WTC11 (cell line): Measurements from ENCODE around the gene MEX3D. TPM values are rescaled to one million over a fixed set of nuclear protein-coding genes. Genes with fewer than 3 reads are reported as not detected.
A peak's percentile ranks its signal among the peaks of the same experiment; 100 is the strongest.

Experiments
- ATAC-seq: fragments of 200-7000 bp; cut with Tn5 transposase; 2 replicates; pipeline ENCODE4 v1.10.0; 2021; ENCODE audit warnings: mild to moderate bottlenecking, moderate library complexity
- CTCF ChIA-PET: fragments of 300-600 bp; sonication (Branson Sonifier 250); formaldehyde crosslinking; loops from one replicate; lab custom pipeline; 2021; ENCODE audit warnings: antibody characterized with exemption; lab: Charles Lee
- POLR2A ChIA-PET: fragments of 350-600 bp; sonication (Branson Sonifier 250); formaldehyde crosslinking; loops from one replicate; lab custom pipeline; 2021; ENCODE audit warnings: antibody characterized with exemption; lab: Charles Lee
- DNase-seq: peaks from one replicate; pipeline ENCODE4 v3.0.0; 2021; ENCODE audit warnings: low spot score
- H3K27ac Mint-ChIP-seq: 2 replicates; pipeline ENCODE4 v1.8.0; 2021; ENCODE audit warnings: mixed read lengths
- H3K27me3 Mint-ChIP-seq: 2 replicates; pipeline ENCODE4 v1.8.0; 2021; ENCODE audit warnings: low read depth, mild to moderate bottlenecking, moderate library complexity, mixed read lengths
- H3K36me3 Mint-ChIP-seq: 2 replicates; pipeline ENCODE4 v1.8.0; 2021; ENCODE audit warnings: mixed read lengths
- H3K4me1 Mint-ChIP-seq: 2 replicates; pipeline ENCODE4 v1.8.0; 2022; ENCODE audit warnings: mixed read lengths
- H3K4me3 Mint-ChIP-seq: 2 replicates; pipeline ENCODE4 v1.8.0; 2021; ENCODE audit warnings: mild to moderate bottlenecking, moderate library complexity, mixed read lengths
- H3K9me3 Mint-ChIP-seq: 2 replicates; pipeline ENCODE4 v1.8.0; 2021; ENCODE audit warnings: mixed read lengths
- CBFB ChIP-seq: sonication (generic); formaldehyde crosslinking; IDR thresholded peaks from 2 replicates; pipeline ENCODE4 v1.8.1; 2022; ENCODE audit warnings: mild to moderate bottlenecking, low read depth, missing genetic modification reagents
- CREM ChIP-seq: sonication (generic); formaldehyde crosslinking; IDR thresholded peaks from 2 replicates; pipeline ENCODE4 v1.8.1; 2022; ENCODE audit warnings: mild to moderate bottlenecking, missing genetic modification reagents, moderate library complexity
- ETV6 ChIP-seq: sonication (generic); formaldehyde crosslinking; IDR thresholded peaks from 2 replicates; pipeline ENCODE4 v1.8.1; 2022; ENCODE audit warnings: mild to moderate bottlenecking, missing genetic modification reagents
- FOXP1 ChIP-seq: sonication (generic); formaldehyde crosslinking; IDR thresholded peaks from 2 replicates; pipeline ENCODE4 v1.8.0; 2022; ENCODE audit warnings: missing genetic modification reagents, mild to moderate bottlenecking, moderate library complexity, borderline replicate concordance
- GABPB1 ChIP-seq: sonication (generic); formaldehyde crosslinking; IDR thresholded peaks from 2 replicates; pipeline ENCODE4 v1.8.1; 2023; ENCODE audit warnings: mild to moderate bottlenecking, missing genetic modification reagents
- NFYB ChIP-seq: sonication (generic); formaldehyde crosslinking; conservative IDR thresholded peaks from 2 replicates; pipeline ENCODE4 v1.8.0; 2022; ENCODE audit warnings: low read depth, missing genetic modification reagents
- PRRX2 ChIP-seq: fragments of 250-450 bp; sonication (Bioruptor Pico); IDR thresholded peaks from 2 replicates; pipeline ENCODE4 v1.8.0; 2021; ENCODE audit warnings: mild to moderate bottlenecking
- RORB ChIP-seq: fragments of 250-450 bp; sonication (Bioruptor Pico); IDR thresholded peaks from 2 replicates; pipeline ENCODE4 v1.9.0; 2021; ENCODE audit warnings: mild to moderate bottlenecking
- SP1 ChIP-seq: sonication (generic); formaldehyde crosslinking; conservative IDR thresholded peaks from 2 replicates; pipeline ENCODE4 v1.8.1; 2022; ENCODE audit warnings: missing genetic modification reagents
- TEAD1 ChIP-seq: sonication (generic); formaldehyde crosslinking; IDR thresholded peaks from 2 replicates; pipeline ENCODE4 v1.8.0; 2022; ENCODE audit warnings: mild to moderate bottlenecking, missing genetic modification reagents
- TEAD4 ChIP-seq: sonication (generic); formaldehyde crosslinking; IDR thresholded peaks from 2 replicates; pipeline ENCODE4 v1.8.0; 2022; ENCODE audit warnings: mild to moderate bottlenecking, missing genetic modification reagents
- ZBTB21 ChIP-seq: sonication (generic); formaldehyde crosslinking; IDR thresholded peaks from 2 replicates; pipeline ENCODE4 v1.8.1; 2023; ENCODE audit warnings: mild to moderate bottlenecking, missing genetic modification reagents, borderline replicate concordance
- ZNF219 ChIP-seq: sonication (generic); formaldehyde crosslinking; IDR thresholded peaks from 2 replicates; pipeline ENCODE4 v1.8.0; 2023; ENCODE audit warnings: missing genetic modification reagents, mild to moderate bottlenecking, borderline replicate concordance
- ZNF396 ChIP-seq: fragments of 250-450 bp; sonication (Bioruptor Pico); IDR thresholded peaks from 2 replicates; pipeline ENCODE4 v1.8.0; 2021; ENCODE audit warnings: mild to moderate bottlenecking, moderate library complexity, borderline replicate concordance
- ZNF416 ChIP-seq: fragments of 250-450 bp; sonication (Bioruptor Pico); IDR thresholded peaks from 2 replicates; pipeline ENCODE4 v1.9.0; 2021; ENCODE audit warnings: mild to moderate bottlenecking, inconsistent platforms
- total RNA-seq: library from RNA; stranded (reverse); gene quantifications from 3 replicates; pipeline ENCODE4 v1.2.3, GENCODE V29; 2021
- TF ChIP-seq, protein P1 (sequence below): sonication (generic); formaldehyde crosslinking; IDR thresholded peaks from 2 replicates; pipeline ENCODE4 v1.8.1; 2023; ENCODE audit warnings: mild to moderate bottlenecking, missing genetic modification reagents
- TF ChIP-seq, protein P2 (sequence below): sonication (generic); formaldehyde crosslinking; IDR thresholded peaks from 2 replicates; pipeline ENCODE4 v1.8.1; 2023; ENCODE audit warnings: mild to moderate bottlenecking, missing genetic modification reagents, moderate library complexity
- TF ChIP-seq, protein P3 (sequence below): sonication (generic); formaldehyde crosslinking; conservative IDR thresholded peaks from 2 replicates; pipeline ENCODE4 v1.8.1; 2022; ENCODE audit warnings: mild to moderate bottlenecking, missing genetic modification reagents
- TF ChIP-seq, protein P4 (sequence below): fragments of 250-450 bp; sonication (Bioruptor Pico); IDR thresholded peaks from 2 replicates; pipeline ENCODE4 v2.1.2; 2022; ENCODE audit warnings: mild to moderate bottlenecking, moderate library complexity
- TF ChIP-seq, protein P5 (sequence below): sonication (generic); formaldehyde crosslinking; IDR thresholded peaks from 2 replicates; pipeline ENCODE4 v1.8.0; 2023; ENCODE audit warnings: missing genetic modification reagents, mild to moderate bottlenecking, borderline replicate concordance
- TF ChIP-seq, protein P6 (sequence below): sonication (generic); formaldehyde crosslinking; IDR thresholded peaks from 2 replicates; pipeline ENCODE4 v1.8.0; 2022; ENCODE audit warnings: mild to moderate bottlenecking, missing genetic modification reagents
- TF ChIP-seq, protein P7 (sequence below): sonication (generic); formaldehyde crosslinking; IDR thresholded peaks from 2 replicates; pipeline ENCODE4 v1.8.0; 2022; ENCODE audit warnings: mild to moderate bottlenecking, missing genetic modification reagents
- TF ChIP-seq, protein P8 (sequence below): sonication (generic); formaldehyde crosslinking; IDR thresholded peaks from 2 replicates; pipeline ENCODE4 v1.8.0; 2022; ENCODE audit warnings: mild to moderate bottlenecking, missing genetic modification reagents

Gene MEX3D
- total RNA-seq, 1 experiment from 2014 or later = 69.5 TPM

DNA sequence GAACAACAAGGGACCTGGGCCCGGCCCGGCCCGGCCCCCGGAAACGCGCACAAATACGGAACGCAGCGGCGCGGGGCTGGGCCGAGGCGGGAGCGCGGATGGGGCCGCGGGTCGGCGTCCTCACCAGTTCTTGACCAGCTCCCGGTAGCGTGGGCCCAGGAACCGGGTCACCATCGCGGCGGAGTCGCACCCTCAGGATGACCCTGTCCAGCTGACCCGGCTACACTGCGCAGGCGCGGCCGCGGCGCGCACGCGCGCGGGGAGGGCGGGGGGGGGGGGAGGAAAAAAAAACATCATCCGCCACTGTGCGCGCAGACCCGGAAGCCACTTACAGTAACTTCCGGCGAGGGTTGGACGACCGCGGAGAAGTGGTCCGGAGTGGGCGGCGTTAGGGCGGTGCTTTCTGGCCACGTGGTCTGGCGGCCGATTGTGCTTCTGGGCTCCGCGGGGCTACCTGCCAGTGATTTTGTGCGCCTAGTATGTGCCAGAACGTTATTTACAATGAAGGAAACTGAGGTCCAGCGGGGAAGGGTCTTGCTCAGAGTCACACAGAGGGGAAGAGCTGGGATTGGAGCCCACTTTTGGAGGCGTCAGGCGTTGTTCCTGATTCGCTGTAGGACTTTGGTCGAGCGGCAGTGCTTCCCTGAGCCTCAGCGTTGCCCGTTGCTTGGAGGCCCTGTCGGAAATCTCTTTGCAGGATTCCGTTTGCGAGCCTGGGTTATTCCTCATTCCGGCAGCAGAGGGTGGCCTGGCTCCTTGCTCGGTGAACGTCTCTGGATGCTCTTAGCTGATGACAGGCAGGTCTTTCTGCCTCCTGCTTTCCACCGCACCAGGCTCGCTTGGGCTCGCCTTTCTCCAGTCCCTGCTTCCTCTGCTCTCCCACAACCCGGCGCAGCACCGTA is 37.4 kb upstream of the MEX3D start, which contains the start of gene UQCR11:
Gene UQCR11 (minus strand): TSS at position 227 of the 902 bp plus-strand sequence. CDS start 53 bp downstream, at position 174.
- H3K4me3 Mint-ChIP-seq = peak within 1 kb of the TSS; percentile 83
- ATAC-seq = peak; percentile 80
- CTCF ChIA-PET = interaction anchor here (0.5 to 1.7 kb wide), 14 partner anchors 9 to 232 kb away, joined by 3 to 9 read pairs (median 3); partner anchors contain the start of gene ATP8B3
- H3K27ac Mint-ChIP-seq = peak within 1 kb of the TSS; percentile 99
- no peaks in the 10 kb centered on the region for H3K9me3 Mint-ChIP-seq
- POLR2A ChIA-PET = interaction anchor here (1.0 to 2.2 kb wide), 2 partner anchors 12 to 15 kb away, joined by 4 to 7 read pairs; partner anchors contain the start of gene MBD3
- H3K27me3 Mint-ChIP-seq = no peaks in the 10 kb centered on the region
- H3K4me1 Mint-ChIP-seq = peaks cover 9% of the 10 kb centered on the region; the same call in 1 of the 2 replicates
- peaks cover 4% of the 10 kb centered on the region; the same call in 1 of the 2 replicates for H3K36me3 Mint-ChIP-seq
- TF ChIP-seq, protein P1, sequence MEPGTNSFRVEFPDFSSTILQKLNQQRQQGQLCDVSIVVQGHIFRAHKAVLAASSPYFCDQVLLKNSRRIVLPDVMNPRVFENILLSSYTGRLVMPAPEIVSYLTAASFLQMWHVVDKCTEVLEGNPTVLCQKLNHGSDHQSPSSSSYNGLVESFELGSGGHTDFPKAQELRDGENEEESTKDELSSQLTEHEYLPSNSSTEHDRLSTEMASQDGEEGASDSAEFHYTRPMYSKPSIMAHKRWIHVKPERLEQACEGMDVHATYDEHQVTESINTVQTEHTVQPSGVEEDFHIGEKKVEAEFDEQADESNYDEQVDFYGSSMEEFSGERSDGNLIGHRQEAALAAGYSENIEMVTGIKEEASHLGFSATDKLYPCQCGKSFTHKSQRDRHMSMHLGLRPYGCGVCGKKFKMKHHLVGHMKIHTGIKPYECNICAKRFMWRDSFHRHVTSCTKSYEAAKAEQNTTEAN (CRISPR knock-in tag) = 0 out of 2 replicates have a peak, but pooled peaks have one; percentile 51
- TF ChIP-seq, protein P2, sequence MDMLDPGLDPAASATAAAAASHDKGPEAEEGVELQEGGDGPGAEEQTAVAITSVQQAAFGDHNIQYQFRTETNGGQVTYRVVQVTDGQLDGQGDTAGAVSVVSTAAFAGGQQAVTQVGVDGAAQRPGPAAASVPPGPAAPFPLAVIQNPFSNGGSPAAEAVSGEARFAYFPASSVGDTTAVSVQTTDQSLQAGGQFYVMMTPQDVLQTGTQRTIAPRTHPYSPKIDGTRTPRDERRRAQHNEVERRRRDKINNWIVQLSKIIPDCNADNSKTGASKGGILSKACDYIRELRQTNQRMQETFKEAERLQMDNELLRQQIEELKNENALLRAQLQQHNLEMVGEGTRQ = peak; percentile 94
- 0 out of 2 replicates have a peak, but pooled peaks have one; percentile 36 for TF ChIP-seq CBFB
- TF ChIP-seq, protein P3, sequence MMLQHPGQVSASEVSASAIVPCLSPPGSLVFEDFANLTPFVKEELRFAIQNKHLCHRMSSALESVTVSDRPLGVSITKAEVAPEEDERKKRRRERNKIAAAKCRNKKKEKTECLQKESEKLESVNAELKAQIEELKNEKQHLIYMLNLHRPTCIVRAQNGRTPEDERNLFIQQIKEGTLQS (CRISPR knock-in tag) = no peak
- TF ChIP-seq CREM = no peak
- TF ChIP-seq, protein P4, sequence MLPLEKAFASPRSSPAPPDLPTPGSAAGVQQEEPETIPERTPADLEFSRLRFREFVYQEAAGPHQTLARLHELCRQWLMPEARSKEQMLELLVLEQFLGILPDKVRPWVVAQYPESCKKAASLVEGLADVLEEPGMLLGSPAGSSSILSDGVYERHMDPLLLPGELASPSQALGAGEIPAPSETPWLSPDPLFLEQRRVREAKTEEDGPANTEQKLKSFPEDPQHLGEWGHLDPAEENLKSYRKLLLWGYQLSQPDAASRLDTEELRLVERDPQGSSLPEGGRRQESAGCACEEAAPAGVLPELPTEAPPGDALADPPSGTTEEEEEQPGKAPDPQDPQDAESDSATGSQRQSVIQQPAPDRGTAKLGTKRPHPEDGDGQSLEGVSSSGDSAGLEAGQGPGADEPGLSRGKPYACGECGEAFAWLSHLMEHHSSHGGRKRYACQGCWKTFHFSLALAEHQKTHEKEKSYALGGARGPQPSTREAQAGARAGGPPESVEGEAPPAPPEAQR (CRISPR knock-in tag) = no peak
- no peak for TF ChIP-seq ZNF416 (CRISPR knock-in tag)
- no peak for TF ChIP-seq PRRX2
- TF ChIP-seq ZNF219 = no peak
- TF ChIP-seq ETV6 = peak; percentile 51; the same call in 1 of the 2 replicates
- TF ChIP-seq, protein P5, sequence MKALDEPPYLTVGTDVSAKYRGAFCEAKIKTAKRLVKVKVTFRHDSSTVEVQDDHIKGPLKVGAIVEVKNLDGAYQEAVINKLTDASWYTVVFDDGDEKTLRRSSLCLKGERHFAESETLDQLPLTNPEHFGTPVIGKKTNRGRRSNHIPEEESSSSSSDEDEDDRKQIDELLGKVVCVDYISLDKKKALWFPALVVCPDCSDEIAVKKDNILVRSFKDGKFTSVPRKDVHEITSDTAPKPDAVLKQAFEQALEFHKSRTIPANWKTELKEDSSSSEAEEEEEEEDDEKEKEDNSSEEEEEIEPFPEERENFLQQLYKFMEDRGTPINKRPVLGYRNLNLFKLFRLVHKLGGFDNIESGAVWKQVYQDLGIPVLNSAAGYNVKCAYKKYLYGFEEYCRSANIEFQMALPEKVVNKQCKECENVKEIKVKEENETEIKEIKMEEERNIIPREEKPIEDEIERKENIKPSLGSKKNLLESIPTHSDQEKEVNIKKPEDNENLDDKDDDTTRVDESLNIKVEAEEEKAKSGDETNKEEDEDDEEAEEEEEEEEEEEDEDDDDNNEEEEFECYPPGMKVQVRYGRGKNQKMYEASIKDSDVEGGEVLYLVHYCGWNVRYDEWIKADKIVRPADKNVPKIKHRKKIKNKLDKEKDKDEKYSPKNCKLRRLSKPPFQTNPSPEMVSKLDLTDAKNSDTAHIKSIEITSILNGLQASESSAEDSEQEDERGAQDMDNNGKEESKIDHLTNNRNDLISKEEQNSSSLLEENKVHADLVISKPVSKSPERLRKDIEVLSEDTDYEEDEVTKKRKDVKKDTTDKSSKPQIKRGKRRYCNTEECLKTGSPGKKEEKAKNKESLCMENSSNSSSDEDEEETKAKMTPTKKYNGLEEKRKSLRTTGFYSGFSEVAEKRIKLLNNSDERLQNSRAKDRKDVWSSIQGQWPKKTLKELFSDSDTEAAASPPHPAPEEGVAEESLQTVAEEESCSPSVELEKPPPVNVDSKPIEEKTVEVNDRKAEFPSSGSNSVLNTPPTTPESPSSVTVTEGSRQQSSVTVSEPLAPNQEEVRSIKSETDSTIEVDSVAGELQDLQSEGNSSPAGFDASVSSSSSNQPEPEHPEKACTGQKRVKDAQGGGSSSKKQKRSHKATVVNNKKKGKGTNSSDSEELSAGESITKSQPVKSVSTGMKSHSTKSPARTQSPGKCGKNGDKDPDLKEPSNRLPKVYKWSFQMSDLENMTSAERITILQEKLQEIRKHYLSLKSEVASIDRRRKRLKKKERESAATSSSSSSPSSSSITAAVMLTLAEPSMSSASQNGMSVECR (CRISPR knock-in tag) = no peak; the same call in 1 of the 2 replicates
- no peak for TF ChIP-seq ZBTB21 (CRISPR knock-in tag)
- TF ChIP-seq SP1 (CRISPR knock-in tag) = peak; percentile 63; the same call in 1 of the 2 replicates
- TF ChIP-seq, protein P6, sequence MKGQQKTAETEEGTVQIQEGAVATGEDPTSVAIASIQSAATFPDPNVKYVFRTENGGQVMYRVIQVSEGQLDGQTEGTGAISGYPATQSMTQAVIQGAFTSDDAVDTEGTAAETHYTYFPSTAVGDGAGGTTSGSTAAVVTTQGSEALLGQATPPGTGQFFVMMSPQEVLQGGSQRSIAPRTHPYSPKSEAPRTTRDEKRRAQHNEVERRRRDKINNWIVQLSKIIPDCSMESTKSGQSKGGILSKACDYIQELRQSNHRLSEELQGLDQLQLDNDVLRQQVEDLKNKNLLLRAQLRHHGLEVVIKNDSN (CRISPR knock-in tag) = peak; percentile 92
- TF ChIP-seq FOXP1 (CRISPR knock-in tag) = 0 out of 2 replicates have a peak, but pooled peaks have one; percentile 54
- no peak for TF ChIP-seq ZNF396 (CRISPR knock-in tag)
- TF ChIP-seq, protein P7, sequence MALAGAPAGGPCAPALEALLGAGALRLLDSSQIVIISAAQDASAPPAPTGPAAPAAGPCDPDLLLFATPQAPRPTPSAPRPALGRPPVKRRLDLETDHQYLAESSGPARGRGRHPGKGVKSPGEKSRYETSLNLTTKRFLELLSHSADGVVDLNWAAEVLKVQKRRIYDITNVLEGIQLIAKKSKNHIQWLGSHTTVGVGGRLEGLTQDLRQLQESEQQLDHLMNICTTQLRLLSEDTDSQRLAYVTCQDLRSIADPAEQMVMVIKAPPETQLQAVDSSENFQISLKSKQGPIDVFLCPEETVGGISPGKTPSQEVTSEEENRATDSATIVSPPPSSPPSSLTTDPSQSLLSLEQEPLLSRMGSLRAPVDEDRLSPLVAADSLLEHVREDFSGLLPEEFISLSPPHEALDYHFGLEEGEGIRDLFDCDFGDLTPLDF (CRISPR knock-in tag) = no peak
- TF ChIP-seq TEAD4 = no peak
- TF ChIP-seq RORB = no peak
- TF ChIP-seq, protein P8, sequence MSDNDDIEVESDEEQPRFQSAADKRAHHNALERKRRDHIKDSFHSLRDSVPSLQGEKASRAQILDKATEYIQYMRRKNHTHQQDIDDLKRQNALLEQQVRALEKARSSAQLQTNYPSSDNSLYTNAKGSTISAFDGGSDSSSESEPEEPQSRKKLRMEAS (CRISPR knock-in tag) = peak; percentile 55; the same call in 1 of the 2 replicates
- TF ChIP-seq NFYB (CRISPR knock-in tag) = no peak
- TF ChIP-seq GABPB1 (CRISPR knock-in tag) = 0 out of 2 replicates have a peak, but pooled peaks have one; percentile 14
- no peak for TF ChIP-seq TEAD1
- peak; percentile 93 for DNase-seq
